RWPE2 (cell line): ENCODE results near the gene MIPEP.
"Not testable (repeated sequence)": the region's sequence is repeated elsewhere in the genome, so short reads cannot be mapped to it uniquely, and the experiment has no call there.

Experiments used
- ATAC-seq: fragments of 200-7000 bp; cut with Tn5 transposase; 3 replicates; pipeline ENCODE4 v1.9.1; 2021; ENCODE audit warnings: low read depth
- DNase-seq: peaks from one replicate; pipeline ENCODE4 v3.0.0-alpha.2; 2020; ENCODE audit warnings: low spot score
- H3K27ac ChIP-seq: fragments of 450-650 bp; 2 replicates; pipeline ENCODE4 v1.5.1; 2017; ENCODE audit warnings: mild to moderate bottlenecking; ENCODE audit not compliant: poor library complexity, severe bottlenecking
- H3K27me3 ChIP-seq: fragments of 250-450 bp; sonication (Bioruptor Pico); 2 replicates; pipeline ENCODE4 v1.5.1; 2021; ENCODE audit warnings: mild to moderate bottlenecking, moderate library complexity; ENCODE audit not compliant: insufficient read depth, poor library complexity, severe bottlenecking
- H3K36me3 ChIP-seq: fragments of 250-450 bp; sonication (Bioruptor Pico); 2 replicates; pipeline ENCODE4 v1.5.1; 2020; ENCODE audit warnings: low read depth, mild to moderate bottlenecking, moderate library complexity
- H3K4me1 ChIP-seq: fragments of 250-450 bp; sonication (Bioruptor Pico); 2 replicates; pipeline ENCODE4 v1.5.1; 2021; ENCODE audit warnings: mild to moderate bottlenecking, moderate library complexity; ENCODE audit not compliant: insufficient read depth, poor library complexity, severe bottlenecking
- H3K4me3 ChIP-seq: fragments of 250-450 bp; sonication (Bioruptor Pico); 2 replicates; pipeline ENCODE4 v1.5.1; 2021; ENCODE audit warnings: mild to moderate bottlenecking, moderate library complexity; ENCODE audit not compliant: severe bottlenecking
- H3K9me3 ChIP-seq: fragments of 250-450 bp; sonication (Bioruptor Pico); 2 replicates; pipeline ENCODE4 v1.5.1; 2021; ENCODE audit warnings: mild to moderate bottlenecking, moderate library complexity; ENCODE audit not compliant: severe bottlenecking
- TF ChIP-seq, protein P1 (sequence below): fragments of 450-650 bp; IDR thresholded peaks from one replicate; pipeline ENCODE4 v1.5.1; 2017; ENCODE audit warnings: mild to moderate bottlenecking, moderate library complexity; ENCODE audit not compliant: poor library complexity, severe bottlenecking

Gene MIPEP

DNA sequence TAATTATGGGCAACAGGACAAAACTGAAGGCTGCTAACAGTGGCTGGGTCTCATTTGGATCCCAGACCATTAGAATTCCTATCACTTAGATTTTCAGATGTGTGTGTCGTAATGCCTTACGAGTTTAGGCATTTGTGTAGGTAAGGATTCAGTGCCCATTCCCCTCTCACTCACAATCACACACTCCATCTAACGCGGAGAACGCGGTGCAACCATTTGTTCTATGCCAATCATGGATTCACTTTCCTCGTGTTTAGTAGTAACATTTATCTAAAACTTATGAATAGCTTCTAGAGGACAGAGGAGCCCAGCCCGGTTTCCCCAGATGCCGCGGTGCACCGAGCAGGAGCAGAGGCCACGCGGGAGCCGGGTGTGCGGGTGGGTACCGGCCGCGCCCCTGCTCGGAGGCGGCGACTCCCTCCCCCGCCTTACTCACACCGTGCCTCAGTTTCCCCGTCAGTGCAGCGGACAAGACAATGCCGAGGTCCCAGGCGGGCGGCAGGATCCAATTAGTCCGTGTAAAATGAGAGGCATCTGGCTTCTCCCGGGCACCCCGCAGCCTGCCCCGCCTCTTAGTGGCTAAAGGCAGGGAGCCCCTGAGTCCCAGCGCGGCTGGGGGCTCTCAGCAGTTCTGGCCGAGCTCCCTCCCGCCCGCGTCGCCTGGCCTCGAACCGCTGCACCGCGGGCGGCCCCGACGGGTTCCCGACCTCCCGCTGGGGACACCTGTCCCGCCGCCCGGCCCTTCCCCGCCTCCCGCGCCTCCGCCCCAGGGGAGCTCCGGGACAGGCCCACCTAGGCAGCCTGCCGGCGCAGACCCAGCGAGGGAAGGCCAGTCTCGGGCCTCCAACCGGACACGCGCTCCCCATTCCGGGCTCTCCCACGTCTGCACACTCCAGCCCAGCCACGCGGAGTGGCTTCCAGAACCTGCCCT is 14.0 kb upstream of the MIPEP start:
- Histone ChIP-seq H3K27me3 (no peaks in the 10 kb centered on the region), H3K9me3 (no peaks in the 10 kb centered on the region), H3K27ac (no peak overlapping the region), H3K4me1 (no peaks in the 10 kb centered on the region), H3K36me3 (no peaks in the 10 kb centered on the region), H3K4me3 (no peak overlapping the region)
- TF ChIP-seq, protein P1, sequence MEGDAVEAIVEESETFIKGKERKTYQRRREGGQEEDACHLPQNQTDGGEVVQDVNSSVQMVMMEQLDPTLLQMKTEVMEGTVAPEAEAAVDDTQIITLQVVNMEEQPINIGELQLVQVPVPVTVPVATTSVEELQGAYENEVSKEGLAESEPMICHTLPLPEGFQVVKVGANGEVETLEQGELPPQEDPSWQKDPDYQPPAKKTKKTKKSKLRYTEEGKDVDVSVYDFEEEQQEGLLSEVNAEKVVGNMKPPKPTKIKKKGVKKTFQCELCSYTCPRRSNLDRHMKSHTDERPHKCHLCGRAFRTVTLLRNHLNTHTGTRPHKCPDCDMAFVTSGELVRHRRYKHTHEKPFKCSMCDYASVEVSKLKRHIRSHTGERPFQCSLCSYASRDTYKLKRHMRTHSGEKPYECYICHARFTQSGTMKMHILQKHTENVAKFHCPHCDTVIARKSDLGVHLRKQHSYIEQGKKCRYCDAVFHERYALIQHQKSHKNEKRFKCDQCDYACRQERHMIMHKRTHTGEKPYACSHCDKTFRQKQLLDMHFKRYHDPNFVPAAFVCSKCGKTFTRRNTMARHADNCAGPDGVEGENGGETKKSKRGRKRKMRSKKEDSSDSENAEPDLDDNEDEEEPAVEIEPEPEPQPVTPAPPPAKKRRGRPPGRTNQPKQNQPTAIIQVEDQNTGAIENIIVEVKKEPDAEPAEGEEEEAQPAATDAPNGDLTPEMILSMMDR = no peak
- DNase-seq = no peak
- no peak for ATAC-seq

DNA sequence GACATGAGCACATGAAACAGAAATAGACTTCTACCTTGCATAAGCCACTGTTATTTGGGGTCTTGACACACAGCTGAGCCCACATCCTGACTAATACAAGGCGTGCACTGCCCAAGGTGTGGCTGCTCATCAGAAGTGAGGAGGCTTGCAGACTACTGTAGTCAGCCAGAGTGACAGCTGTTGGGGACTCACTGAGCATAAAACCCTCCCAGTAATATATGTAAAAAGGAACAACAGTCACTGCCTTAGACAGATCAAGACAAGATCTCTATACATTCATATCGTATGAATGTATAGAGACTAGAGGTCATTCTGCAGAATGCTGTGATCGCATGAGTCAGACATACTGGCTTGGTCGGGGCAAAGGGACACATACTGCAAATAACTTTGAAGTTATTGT is 12.2 kb upstream of the MIPEP start:
- Histone ChIP-seq H3K36me3 (no peaks in the 10 kb centered on the region), H3K4me3 (no peak overlapping the region), H3K9me3 (no peaks in the 10 kb centered on the region), H3K4me1 (no peaks in the 10 kb centered on the region), H3K27ac (no peak overlapping the region), H3K27me3 (no peaks in the 10 kb centered on the region)
- no peak for DNase-seq
- TF ChIP-seq, protein P1 = no peak
- peak; percentile 82 for ATAC-seq

DNA sequence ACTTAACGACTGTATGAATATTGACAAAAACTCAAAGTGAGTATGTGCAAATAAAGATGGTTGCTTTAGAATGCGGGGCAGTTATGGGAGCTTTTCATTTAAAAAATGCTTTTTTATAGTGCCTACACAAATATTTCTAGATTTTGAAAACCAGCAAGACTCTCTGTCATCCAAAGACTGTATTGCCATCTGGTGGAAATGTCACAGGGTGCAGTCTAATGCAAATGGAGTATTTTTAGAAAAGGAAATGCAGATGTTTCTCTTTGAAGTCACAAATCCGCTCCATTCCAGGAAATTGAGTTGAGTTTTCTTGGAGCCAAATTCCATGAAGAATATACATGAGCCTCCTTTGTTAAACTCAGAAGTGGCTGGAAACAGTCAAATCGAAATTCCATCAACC is 10.4 kb upstream of the MIPEP start:
- ATAC-seq (peak; percentile 47; the same call in 2 of the 3 replicates), DNase-seq (no peak)
- no peaks in the 10 kb centered on the region for H3K4me1 ChIP-seq
- H3K27me3 ChIP-seq = no peaks in the 10 kb centered on the region
- no peaks in the 10 kb centered on the region for H3K9me3 ChIP-seq
- no peak overlapping the region for H3K27ac ChIP-seq
- H3K4me3 ChIP-seq = no peak overlapping the region
- TF ChIP-seq, protein P1 = peak; percentile 58
- H3K36me3 ChIP-seq = no peaks in the 10 kb centered on the region

DNA sequence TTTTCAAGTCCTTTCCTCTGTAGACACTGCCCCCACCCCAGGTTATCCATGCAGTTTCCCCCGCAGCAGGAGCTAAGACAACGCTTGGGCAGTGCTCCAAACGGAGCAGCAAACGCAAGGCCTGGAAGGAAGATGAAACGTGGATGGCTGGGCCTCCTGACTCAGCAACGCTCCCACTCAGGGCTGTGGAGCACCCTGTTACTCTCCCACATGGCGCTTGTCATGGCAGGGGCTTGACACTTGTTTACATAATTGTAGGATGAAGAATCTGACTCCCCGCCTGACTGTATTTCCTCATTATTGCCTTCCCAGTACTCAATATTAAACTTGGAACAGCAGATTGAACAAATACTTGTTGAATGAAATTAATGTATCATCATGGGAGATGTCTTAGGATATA is 8.9 kb upstream of the MIPEP start:
- Histone ChIP-seq H3K4me3 (no peak overlapping the region), H3K27ac (no peak overlapping the region), H3K36me3 (no peaks in the 10 kb centered on the region), H3K4me1 (no peaks in the 10 kb centered on the region), H3K27me3 (no peaks in the 10 kb centered on the region), H3K9me3 (no peaks in the 10 kb centered on the region)
- ATAC-seq (no peak), DNase-seq (no peak)
- TF ChIP-seq, protein P1 = no peak

DNA sequence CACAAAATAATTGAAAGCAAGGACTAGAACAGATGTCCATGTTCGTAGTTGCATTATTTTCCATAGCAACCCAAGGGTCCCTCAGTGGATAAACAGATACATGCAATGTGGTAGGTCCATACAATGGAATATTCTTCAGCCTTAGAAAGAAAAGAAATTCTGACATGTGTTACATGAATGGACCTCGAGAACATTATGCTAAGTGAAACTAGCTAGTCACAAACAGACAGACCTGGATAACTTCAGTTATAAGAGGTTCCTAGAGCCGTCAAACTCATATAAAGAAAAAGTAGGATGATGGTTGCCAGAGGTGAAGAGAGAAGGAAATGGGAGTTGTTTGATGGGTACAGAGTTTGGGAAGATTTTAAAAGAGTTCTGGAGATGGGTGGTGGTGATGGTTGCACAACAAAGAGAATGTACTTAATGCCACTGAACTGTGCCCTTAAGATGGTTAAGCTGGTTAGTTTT is 8.3 kb upstream of the MIPEP start, which contains the start of gene C1QTNF9B:
Gene C1QTNF9B (minus strand): TSS at position 51 of the 468 bp plus-strand sequence.
- H3K27me3 ChIP-seq, H3K9me3 ChIP-seq, H3K4me1 ChIP-seq, DNase-seq, H3K4me3 ChIP-seq, ATAC-seq, H3K36me3 ChIP-seq, H3K27ac ChIP-seq: not testable (repeated sequence)

DNA sequence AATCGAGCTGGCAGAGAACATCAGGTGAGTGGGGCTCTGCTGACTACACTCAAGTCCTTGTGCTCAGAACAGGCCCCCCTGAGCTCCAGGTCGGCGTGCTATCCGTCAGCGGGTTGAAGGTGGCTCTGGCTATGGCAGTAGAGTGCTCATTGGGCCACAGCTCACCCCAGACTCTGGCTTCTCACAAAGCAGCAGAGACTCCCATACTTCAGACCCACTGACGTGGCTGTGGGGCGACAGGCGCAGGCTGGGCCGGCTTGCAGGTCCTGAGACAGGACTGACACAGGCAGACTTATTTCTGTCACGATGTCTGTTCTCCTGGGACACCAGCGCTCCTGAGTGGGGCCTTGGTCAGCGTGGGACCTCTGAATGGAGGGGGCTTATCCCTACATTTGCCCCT is 5.5 kb upstream of the MIPEP start:
- H3K4me3 ChIP-seq, H3K36me3 ChIP-seq, H3K27me3 ChIP-seq, H3K9me3 ChIP-seq, DNase-seq, H3K4me1 ChIP-seq, H3K27ac ChIP-seq, ATAC-seq: not testable (repeated sequence)

DNA sequence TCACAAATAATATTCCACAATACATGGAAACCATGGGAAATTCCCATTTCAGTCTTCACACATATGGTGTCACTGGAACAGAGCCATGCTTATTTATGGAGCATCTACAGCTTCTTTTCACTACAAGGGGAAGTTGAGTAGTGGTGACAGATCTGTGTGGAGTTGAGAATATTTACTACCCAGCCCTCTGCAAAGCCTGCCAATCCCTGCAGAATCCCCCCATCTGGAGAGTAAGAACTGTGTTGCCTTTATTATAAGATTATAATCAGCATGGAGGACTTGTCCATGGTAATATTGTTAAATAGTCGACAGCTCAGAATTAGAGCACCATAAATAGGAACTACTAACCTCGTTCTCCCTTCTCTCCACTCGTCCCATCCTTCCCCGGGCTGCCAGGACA is 4.6 kb upstream of the MIPEP start:
- not testable (repeated sequence) for H3K9me3 ChIP-seq, H3K4me3 ChIP-seq, DNase-seq

More for the DNA sequence above, 4.6 kb upstream of the MIPEP start:
- not testable (repeated sequence) for H3K4me1 ChIP-seq, ATAC-seq, H3K27ac ChIP-seq, H3K36me3 ChIP-seq, H3K27me3 ChIP-seq
